Activated CD4-positive, alpha-beta T cell treated with anti-CD3 and anti-CD28 coated beads, Interleukin-2, Interleukin-4, amounts not matched to agents 100 ng/mL and 50 ng/mL, durations not matched to agents 16 hours and 8 hours (primary cell): ENCODE results near the gene ISCA1.

Source experiments
- DNase-seq: peaks from one replicate; pipeline ENCODE4 v3.0.0-alpha.2; 2020; ENCODE audit warnings: low spot score

Gene ISCA1

DNA sequence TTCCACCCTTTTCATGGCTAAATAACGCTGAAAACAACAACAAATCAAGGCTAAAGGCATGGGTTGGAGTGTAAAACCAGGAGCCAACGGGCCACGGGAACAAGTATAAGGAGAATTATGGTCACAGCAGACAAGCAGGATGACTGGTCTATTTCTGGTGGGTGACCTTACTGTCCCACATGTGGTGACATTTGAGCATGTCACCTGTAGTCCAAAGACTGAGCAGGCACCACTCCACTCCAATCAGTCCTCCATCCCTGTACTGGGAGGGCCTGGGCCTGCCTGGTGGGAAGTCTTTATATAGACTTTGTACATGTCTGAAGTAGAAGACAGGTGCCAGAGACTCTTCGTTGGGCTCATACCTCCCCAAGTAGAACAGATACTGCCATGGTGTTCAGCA is 59.7 kb downstream of the ISCA1 start:
- DNase-seq, result no peak

GRCh38 chr9:86219606-86220005 is 62.7 kb downstream of the ISCA1 start:
- DNase-seq, result no peak

GRCh38 chr9:86217076-86217755 is 65.1 kb downstream of the ISCA1 start:
- no peak for DNase-seq
